ENCODE measurements around the gene YY1. TPM values are rescaled to one million over a fixed set of nuclear protein-coding genes. Genes with fewer than 3 reads are reported as not detected.

The YY1 gene
- total RNA-seq, 3 donors from 2014 or later (not counting 1 experiment from before 2014, with no cell fraction given), result 77.9 to 92.6 (median 90.4) TPM

- Mint-ChIP-seq H3K4me3 (no peak overlapping the region), H3K36me3 (no peaks in the 10 kb centered on the region), H3K4me1 (no peaks in the 10 kb centered on the region), H3K9me3 (no peaks in the 10 kb centered on the region), H3K27me3 (ENCODE audit: low read depth in 2 of 2) (peaks cover 0 to 2% of the 10 kb centered on the region in 2 donors), H3K27ac (no peak overlapping the region)
- Histone ChIP-seq H3K4me3 (ENCODE audit: low read length) (no peak overlapping the region), H3K9me3 (ENCODE audit: control insufficient read depth, insufficient read depth, low read length) (no peaks in the 10 kb centered on the region), H3K27ac (ENCODE audit: low read length) (no peak overlapping the region), H3K27me3 (ENCODE audit: control insufficient read depth, insufficient read depth, low read length) (no peaks in the 10 kb centered on the region), H3K4me1 (ENCODE audit: control insufficient read depth, insufficient read depth, low read length) (no peaks in the 10 kb centered on the region), H3K36me3 (ENCODE audit: control insufficient read depth, insufficient read depth, low read length) (no peaks in the 10 kb centered on the region)
- ATAC-seq (no peak), DNase-seq (no peak)
- no peak for TF ChIP-seq CTCF (IDR thresholded peaks at IDR 0.05)
- intact Hi-C loops (cut with micrococcal nuclease), result no loop called here
- WGBS (ENCODE audit: insufficient coverage), result 88% methylated on average over 17 of the region's 17 CpGs
Measured at GRCh38 chr14:100325231-100325632, 86.3 kb downstream of the YY1 start.

GRCh38 chr14:100325958-100326357, 87.0 kb downstream of the YY1 start:
- Histone ChIP-seq H3K27ac (ENCODE audit: low read length) (no peak overlapping the region), H3K4me3 (ENCODE audit: low read length) (no peak overlapping the region), H3K27me3 (ENCODE audit: control insufficient read depth, insufficient read depth, low read length) (no peaks in the 10 kb centered on the region), H3K9me3 (ENCODE audit: control insufficient read depth, insufficient read depth, low read length) (no peaks in the 10 kb centered on the region), H3K36me3 (ENCODE audit: control insufficient read depth, insufficient read depth, low read length) (no peaks in the 10 kb centered on the region), H3K4me1 (ENCODE audit: control insufficient read depth, insufficient read depth, low read length) (no peaks in the 10 kb centered on the region)
- H3K4me3 Mint-ChIP-seq, result no peak overlapping the region
- ATAC-seq, result no peak
- no peaks in the 10 kb centered on the region for H3K36me3 Mint-ChIP-seq
- TF ChIP-seq CTCF (IDR thresholded peaks at IDR 0.05), result no peak
- DNase-seq, result no peak
- H3K4me1 Mint-ChIP-seq, result no peaks in the 10 kb centered on the region
- H3K27ac Mint-ChIP-seq, result no peak overlapping the region
- intact Hi-C loops (cut with micrococcal nuclease), result no loop called here
- 87% methylated on average over 13 of the region's 13 CpGs for WGBS (ENCODE audit: insufficient coverage)
- H3K9me3 Mint-ChIP-seq, result no peaks in the 10 kb centered on the region
- H3K27me3 Mint-ChIP-seq (ENCODE audit: low read depth in 2 of 2), result no peaks in the 10 kb centered on the region

- no peaks in the 10 kb centered on the region for H3K9me3 Mint-ChIP-seq
- no peak for TF ChIP-seq CTCF (IDR thresholded peaks at IDR 0.05)
- H3K36me3 ChIP-seq (ENCODE audit: control insufficient read depth, insufficient read depth, low read length), result no peaks in the 10 kb centered on the region
- H3K9me3 ChIP-seq (ENCODE audit: control insufficient read depth, insufficient read depth, low read length), result no peaks in the 10 kb centered on the region
- no peaks in the 10 kb centered on the region for H3K36me3 Mint-ChIP-seq
- H3K27ac Mint-ChIP-seq, result no peak overlapping the region
- DNase-seq (no peak), ATAC-seq (no peak)
- no peaks in the 10 kb centered on the region for H3K27me3 Mint-ChIP-seq (ENCODE audit: low read depth in 2 of 2)
- H3K27me3 ChIP-seq (ENCODE audit: control insufficient read depth, insufficient read depth, low read length), result no peaks in the 10 kb centered on the region
- no peak overlapping the region for H3K27ac ChIP-seq (ENCODE audit: low read length)
- H3K4me3 ChIP-seq (ENCODE audit: low read length), result no peak overlapping the region
- H3K4me3 Mint-ChIP-seq, result no peak overlapping the region
- no peaks in the 10 kb centered on the region for H3K4me1 ChIP-seq (ENCODE audit: control insufficient read depth, insufficient read depth, low read length)
- intact Hi-C loops (cut with micrococcal nuclease), result no loop called here
- WGBS (ENCODE audit: insufficient coverage), result 93% methylated on average over 24 of the region's 24 CpGs
- H3K4me1 Mint-ChIP-seq, result no peaks in the 10 kb centered on the region
Measured at GRCh38 chr14:100327128-100327527, 88.2 kb downstream of the YY1 start.

- Mint-ChIP-seq H3K4me1 (no peaks in the 10 kb centered on the region), H3K4me3 (no peak overlapping the region), H3K36me3 (no peaks in the 10 kb centered on the region), H3K27ac (no peak overlapping the region), H3K27me3 (ENCODE audit: low read depth in 2 of 2) (no peaks in the 10 kb centered on the region), H3K9me3 (no peaks in the 10 kb centered on the region)
- no peak for TF ChIP-seq CTCF (IDR thresholded peaks at IDR 0.05)
- H3K36me3 ChIP-seq (ENCODE audit: control insufficient read depth, insufficient read depth, low read length), result no peaks in the 10 kb centered on the region
- intact Hi-C loops (cut with micrococcal nuclease), result no loop called here
- no peaks in the 10 kb centered on the region for H3K27me3 ChIP-seq (ENCODE audit: control insufficient read depth, insufficient read depth, low read length)
- ATAC-seq (no peak), DNase-seq (no peak)
- 89% methylated on average over 32 of the region's 32 CpGs for WGBS (ENCODE audit: insufficient coverage)
- H3K4me3 ChIP-seq (ENCODE audit: low read length), result no peak overlapping the region
- no peaks in the 10 kb centered on the region for H3K9me3 ChIP-seq (ENCODE audit: control insufficient read depth, insufficient read depth, low read length)
- H3K4me1 ChIP-seq (ENCODE audit: control insufficient read depth, insufficient read depth, low read length), result no peaks in the 10 kb centered on the region
- H3K27ac ChIP-seq (ENCODE audit: low read length), result no peak overlapping the region
Measured at GRCh38 chr14:100328495-100329163, 89.7 kb downstream of the YY1 start.

Data from natural killer cell (primary cell).